Measurements from ENCODE around the gene UBASH3A. TPM values are rescaled to one million over a fixed set of nuclear protein-coding genes. Genes with fewer than 3 reads are reported as not detected.

UBASH3A gene
- total RNA-seq, 1 donor: not detected

GRCh38 chr21:42419845-42420244, 16.1 kb downstream of the UBASH3A start:
- no peak for DNase-seq (ENCODE audit: low read depth)
- no peak overlapping the region for H3K4me3 ChIP-seq (ENCODE audit: low read depth, low read length)
- no peak for TF ChIP-seq CTCF (IDR thresholded peaks at IDR 0.05; ENCODE audit: insufficient read depth, low read length)

GRCh38 chr21:42421018-42421793, 17.5 kb downstream of the UBASH3A start:
- TF ChIP-seq CTCF (IDR thresholded peaks at IDR 0.05; ENCODE audit: insufficient read depth, low read length): no peak
- no peak overlapping the region for H3K4me3 ChIP-seq (ENCODE audit: low read depth, low read length)
- no peak for DNase-seq (ENCODE audit: low read depth)

- TF ChIP-seq CTCF (IDR thresholded peaks at IDR 0.05; ENCODE audit: insufficient read depth, low read length): no peak
- no peak for DNase-seq (ENCODE audit: low read depth)
Measured at GRCh38 chr21:42423197-42423675, 19.5 kb downstream of the UBASH3A start.

GRCh38 chr21:42423685-42424084, 20.0 kb downstream of the UBASH3A start:
- no peak for DNase-seq (ENCODE audit: low read depth)
- H3K4me3 ChIP-seq (ENCODE audit: low read depth, low read length): no peak overlapping the region
- no peak for TF ChIP-seq CTCF (IDR thresholded peaks at IDR 0.05; ENCODE audit: insufficient read depth, low read length)

More at GRCh38 chr21:42423197-42423675, 19.5 kb downstream of the UBASH3A start:
- H3K4me3 ChIP-seq (ENCODE audit: low read depth, low read length): no peak overlapping the region

- TF ChIP-seq CTCF (IDR thresholded peaks at IDR 0.05; ENCODE audit: insufficient read depth, low read length): no peak
- DNase-seq (ENCODE audit: low read depth): no peak
- H3K4me3 ChIP-seq (ENCODE audit: low read depth, low read length): no peak overlapping the region
Measured at GRCh38 chr21:42424914-42425541, 21.3 kb downstream of the UBASH3A start.

GRCh38 chr21:42425591-42425990, 21.9 kb downstream of the UBASH3A start:
- TF ChIP-seq CTCF (IDR thresholded peaks at IDR 0.05; ENCODE audit: insufficient read depth, low read length): no peak
- no peak overlapping the region for H3K4me3 ChIP-seq (ENCODE audit: low read depth, low read length)
- DNase-seq (ENCODE audit: low read depth): no peak

Measured in fibroblast of the aortic adventitia (primary cell).